Lower lobe of right lung (tissue), 2 donors: ENCODE data around the gene IRF1. TPM values are rescaled to one million over a fixed set of nuclear protein-coding genes. Genes with fewer than 3 reads are reported as not detected.
"Not testable (repeated sequence)": the region's sequence is repeated elsewhere in the genome, so short reads cannot be mapped to it uniquely, and the experiment has no call there.

Source experiments
- ATAC-seq, 2 donors: fragments of 200-7000 bp; cut with Tn5 transposase; one replicate each; pipeline ENCODE4 v1.9.1; 2020 to 2022; ENCODE audit warnings: mild to moderate bottlenecking in 2 of 2, moderate library complexity in 2 of 2
- DNase-seq: peaks from one replicate; pipeline ENCODE4 v3.0.0-alpha.2; 2020
- H3K27ac ChIP-seq: fragments of 200-600 bp; one replicate; pipeline ENCODE4 v1.8.0; 2022
- H3K27me3 ChIP-seq: fragments of 200-600 bp; one replicate; pipeline ENCODE4 v1.8.0; 2022; ENCODE audit warnings: low read depth
- H3K36me3 ChIP-seq: fragments of 200-600 bp; one replicate; pipeline ENCODE4 v1.8.0; 2022; ENCODE audit warnings: mild to moderate bottlenecking
- H3K4me1 ChIP-seq: fragments of 200-600 bp; one replicate; pipeline ENCODE4 v1.8.0; 2022
- H3K4me3 ChIP-seq: fragments of 200-600 bp; one replicate; pipeline ENCODE4 v1.8.0; 2022; ENCODE audit warnings: mild to moderate bottlenecking
- H3K9me3 ChIP-seq: fragments of 200-600 bp; one replicate; pipeline ENCODE4 v1.8.0; 2022
- intact Hi-C: fragments of 100-400 bp; cut with DNase I; formaldehyde crosslinking; loops from one replicate; pipeline ENCODE4 v1.11.0; 2022
- total RNA-seq: library from RNA; stranded (reverse); fragmentation: NEBNext Ultra II Directional; extraction: Animal tissue kit (Norgen Biotek cat#: 25700); gene quantifications from one replicate; pipeline ENCODE4 v1.2.1, GENCODE V29; 2021
- TF ChIP-seq, protein P1 (sequence below): fragments of 200-600 bp; IDR thresholded peaks from one replicate; pipeline ENCODE4 v1.8.0; 2022; ENCODE audit warnings: antibody characterized with exemption, mild to moderate bottlenecking
- donor health status: DM: no; HTN: yes; CAD: no; lungs with severe emphysema.

IRF1 gene
- total RNA-seq, 1 donor from 2014 or later, result 81.2 TPM

DNA sequence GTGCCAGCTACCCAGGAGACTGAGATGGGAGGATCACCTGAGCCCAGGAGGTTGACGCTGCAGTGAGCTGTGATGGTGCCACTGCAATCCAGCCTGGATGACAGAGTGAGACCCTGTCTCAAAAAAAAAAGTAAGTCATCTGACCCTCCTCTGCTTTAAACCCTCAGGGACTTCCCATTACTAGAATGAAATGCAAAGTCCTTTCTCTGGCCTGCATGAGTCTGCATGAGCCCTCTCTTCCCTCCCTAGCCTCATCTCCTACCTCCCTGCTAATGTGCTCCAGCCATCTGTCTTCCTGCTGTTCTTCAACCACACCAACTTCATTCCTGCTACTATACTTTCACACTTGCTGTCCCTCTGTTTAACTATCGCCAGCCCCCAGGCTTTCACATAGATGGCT lies 37.4 kb upstream of the IRF1 start:
- intact Hi-C loops, result no loop called here
- no peak for ATAC-seq

GRCh38 chr5:132526974-132527564 lies 36.5 kb upstream of the IRF1 start:
- no peak overlapping the region for H3K4me3 ChIP-seq
- no peaks in the 10 kb centered on the region for H3K9me3 ChIP-seq
- intact Hi-C loops, result no loop called here
- ATAC-seq (peak; percentile 23 to 28), DNase-seq (no peak)
- H3K27ac ChIP-seq, result no peak overlapping the region
- TF ChIP-seq, protein P1, sequence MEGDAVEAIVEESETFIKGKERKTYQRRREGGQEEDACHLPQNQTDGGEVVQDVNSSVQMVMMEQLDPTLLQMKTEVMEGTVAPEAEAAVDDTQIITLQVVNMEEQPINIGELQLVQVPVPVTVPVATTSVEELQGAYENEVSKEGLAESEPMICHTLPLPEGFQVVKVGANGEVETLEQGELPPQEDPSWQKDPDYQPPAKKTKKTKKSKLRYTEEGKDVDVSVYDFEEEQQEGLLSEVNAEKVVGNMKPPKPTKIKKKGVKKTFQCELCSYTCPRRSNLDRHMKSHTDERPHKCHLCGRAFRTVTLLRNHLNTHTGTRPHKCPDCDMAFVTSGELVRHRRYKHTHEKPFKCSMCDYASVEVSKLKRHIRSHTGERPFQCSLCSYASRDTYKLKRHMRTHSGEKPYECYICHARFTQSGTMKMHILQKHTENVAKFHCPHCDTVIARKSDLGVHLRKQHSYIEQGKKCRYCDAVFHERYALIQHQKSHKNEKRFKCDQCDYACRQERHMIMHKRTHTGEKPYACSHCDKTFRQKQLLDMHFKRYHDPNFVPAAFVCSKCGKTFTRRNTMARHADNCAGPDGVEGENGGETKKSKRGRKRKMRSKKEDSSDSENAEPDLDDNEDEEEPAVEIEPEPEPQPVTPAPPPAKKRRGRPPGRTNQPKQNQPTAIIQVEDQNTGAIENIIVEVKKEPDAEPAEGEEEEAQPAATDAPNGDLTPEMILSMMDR, result no peak
- no peaks in the 10 kb centered on the region for H3K4me1 ChIP-seq
- H3K27me3 ChIP-seq, result no peaks in the 10 kb centered on the region
- H3K36me3 ChIP-seq, result no peaks in the 10 kb centered on the region

More for the DNA sequence above, 37.4 kb upstream of the IRF1 start:
- H3K27me3 ChIP-seq, result no peaks in the 10 kb centered on the region
- no peaks in the 10 kb centered on the region for H3K9me3 ChIP-seq
- TF ChIP-seq, protein P1, result no peak
- H3K4me3 ChIP-seq, result no peak overlapping the region
- DNase-seq, result no peak
- H3K4me1 ChIP-seq, result no peaks in the 10 kb centered on the region
- H3K36me3 ChIP-seq, result no peaks in the 10 kb centered on the region
- no peak overlapping the region for H3K27ac ChIP-seq

DNA sequence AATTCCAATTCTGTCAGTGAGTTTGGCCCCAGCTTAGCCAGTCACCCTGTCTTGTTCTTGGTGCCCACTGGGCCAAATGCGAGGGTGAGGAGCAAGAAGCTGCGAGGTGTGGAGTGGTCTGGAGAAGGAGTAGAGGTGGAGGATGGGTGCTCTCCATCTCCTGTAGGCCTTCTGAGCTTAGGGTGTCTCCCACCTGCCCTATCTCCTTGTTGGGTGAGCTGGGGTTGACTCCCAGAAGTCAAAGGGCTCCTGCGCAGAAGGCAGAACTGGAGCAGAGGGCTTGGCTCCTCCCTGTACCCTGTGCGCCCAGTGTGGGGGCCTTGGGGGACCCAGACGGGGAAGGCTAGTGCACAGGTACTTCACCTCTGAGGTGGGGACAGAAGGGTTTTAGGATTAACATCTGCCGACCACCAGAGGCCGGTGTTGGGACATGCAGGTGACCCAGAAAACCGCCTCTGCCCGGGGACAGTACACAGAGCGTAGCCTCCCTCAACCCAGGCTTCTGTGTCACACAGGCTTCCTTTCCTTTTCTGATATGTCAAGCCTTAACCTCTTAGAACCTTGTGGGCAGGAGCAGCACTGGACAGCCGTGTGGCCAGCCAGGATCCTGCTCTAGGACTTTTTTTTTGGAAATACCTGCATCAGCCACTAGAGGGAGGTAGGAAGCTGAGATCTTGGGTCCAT lies 35.9 kb upstream of the IRF1 start:
- DNase-seq (peak; percentile 49), ATAC-seq (peak; percentile 86 to 92)
- H3K36me3 ChIP-seq, result no peaks in the 10 kb centered on the region
- H3K27me3 ChIP-seq, result no peaks in the 10 kb centered on the region
- TF ChIP-seq, protein P1, result peak; percentile 83
- H3K27ac ChIP-seq, result no peak overlapping the region
- H3K4me1 ChIP-seq, result no peaks in the 10 kb centered on the region
- peaks cover 2% of the 10 kb centered on the region for H3K9me3 ChIP-seq
- H3K4me3 ChIP-seq, result no peak overlapping the region
- intact Hi-C loops, result no loop called here

DNA sequence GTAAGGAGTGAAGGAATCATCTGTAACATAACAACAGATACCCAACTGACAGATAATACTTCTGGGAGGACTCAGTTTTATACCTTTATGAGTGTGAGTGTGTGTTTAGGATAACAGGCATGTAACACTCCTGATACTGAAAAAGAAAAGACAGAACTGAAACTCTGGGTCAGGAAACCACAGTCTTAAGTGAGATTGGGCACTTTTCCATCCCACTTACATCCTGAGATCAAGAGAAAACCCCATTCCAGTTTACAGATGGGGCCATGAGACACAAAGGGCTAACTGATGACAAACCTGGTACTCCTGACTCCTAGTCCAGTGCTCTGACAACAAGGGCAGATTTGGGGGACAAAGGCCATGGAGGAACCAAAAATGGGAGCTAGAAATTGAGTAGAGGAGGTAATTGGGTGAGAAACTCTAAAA lies 34.7 kb upstream of the IRF1 start:
- ATAC-seq (no peak), DNase-seq (no peak)
- Histone ChIP-seq H3K9me3 (peaks cover 5% of the 10 kb centered on the region), H3K27ac (no peak overlapping the region), H3K4me1 (no peaks in the 10 kb centered on the region), H3K36me3 (no peaks in the 10 kb centered on the region), H3K27me3 (no peaks in the 10 kb centered on the region), H3K4me3 (no peak overlapping the region)
- TF ChIP-seq, protein P1, result no peak
- intact Hi-C loops, result no loop called here

DNA sequence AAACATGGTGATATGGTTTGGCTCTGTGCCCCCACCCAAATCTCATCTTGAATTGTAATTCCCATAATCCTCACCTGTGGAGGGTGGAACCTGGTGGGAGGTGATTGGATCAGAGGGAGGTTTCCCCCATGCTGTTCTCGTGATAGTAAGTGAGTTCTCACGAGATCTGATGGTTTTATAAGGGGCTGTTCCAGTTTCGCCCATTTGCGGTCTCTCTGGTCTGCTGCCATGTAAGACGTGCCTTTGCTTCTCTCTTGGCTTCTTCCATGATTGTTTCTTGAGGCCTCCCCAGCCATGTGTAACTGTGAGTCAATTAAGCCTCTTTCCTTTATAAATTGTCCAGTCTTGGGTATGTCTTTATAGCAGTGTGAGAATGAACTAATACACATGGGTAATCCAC lies 34.3 kb upstream of the IRF1 start:
- H3K4me3 ChIP-seq, ATAC-seq, H3K4me1 ChIP-seq, DNase-seq, H3K36me3 ChIP-seq, intact Hi-C loops, H3K9me3 ChIP-seq, H3K27ac ChIP-seq, H3K27me3 ChIP-seq: not testable (repeated sequence)

- intact Hi-C loops, ATAC-seq: not testable (repeated sequence)
Observed at GRCh38 chr5:132522067-132522466, 31.5 kb upstream of the IRF1 start.

GRCh38 chr5:132513618-132514336 lies 23.2 kb upstream of the IRF1 start:
- H3K9me3 ChIP-seq, H3K27ac ChIP-seq, H3K36me3 ChIP-seq, ATAC-seq, H3K4me3 ChIP-seq, H3K4me1 ChIP-seq, intact Hi-C loops, DNase-seq, H3K27me3 ChIP-seq: not testable (repeated sequence)

More at GRCh38 chr5:132522067-132522466, 31.5 kb upstream of the IRF1 start:
- not testable (repeated sequence) for H3K4me1 ChIP-seq, H3K36me3 ChIP-seq, H3K27ac ChIP-seq, H3K27me3 ChIP-seq, H3K4me3 ChIP-seq, DNase-seq, H3K9me3 ChIP-seq
